Esophagus squamous epithelium (tissue), 5 donors: ENCODE data around the gene ZNF442. TPM values are rescaled to one million over a fixed set of nuclear protein-coding genes. Genes with fewer than 3 reads are reported as not detected.
"Not testable (repeated sequence)": the region's sequence is repeated elsewhere in the genome, so short reads cannot be mapped to it uniquely, and the experiment has no call there.

ENCODE experiments used
- DNase-seq: peaks from one replicate; lab custom pipeline; 2025; lab: John Stamatoyannopoulos, UW
- H3K27ac ChIP-seq, 4 donors: fragments of 200-600 bp; sonication (generic); one replicate each; pipeline ENCODE4 v1.5.1; 2016 to 2019; ENCODE audit warnings: mild to moderate bottlenecking in 1 of 4
- H3K27me3 ChIP-seq, 4 donors: fragments of 200-600 bp; sonication (generic); 1 replicate in 3 of 4; 2 replicates in 1 of 4; pipeline versions ENCODE4 v1.5.1 to v1.6.0; 2017 to 2021; ENCODE audit warnings: antibody characterized with exemption in 1 of 4
- H3K36me3 ChIP-seq, 3 donors: fragments of 200-600 bp; sonication (generic); one replicate each; pipeline ENCODE4 v1.5.1; 2016 to 2019
- H3K4me1 ChIP-seq, 3 donors: fragments of 200-600 bp; sonication (generic); one replicate each; pipeline ENCODE4 v1.5.1; 2017 to 2019
- H3K4me3 ChIP-seq, 4 donors: fragments of 200-600 bp; sonication (generic); 1 replicate in 3 of 4; 2 replicates in 1 of 4; pipeline ENCODE4 v1.5.1; 2016 to 2019; ENCODE audit warnings: mild to moderate bottlenecking in 2 of 4, moderate library complexity in 1 of 4
- H3K9me3 ChIP-seq, 3 donors: fragments of 200-600 bp; sonication (generic); one replicate each; pipeline ENCODE4 v1.5.1; 2016 to 2019
- CTCF ChIP-seq, 6 experiments: fragments of 450-650 bp in 4 of 6; fragments of 200-600 bp in 2 of 6; sonication (generic) in 2 of 6; IDR thresholded peaks; one replicate each; pipeline ENCODE4 v1.5.1; 2016 to 2019; ENCODE audit warnings: antibody characterized with exemption in 6 of 6, mild to moderate bottlenecking in 4 of 6, moderate library complexity in 4 of 6
- POLR2A ChIP-seq, 4 donors: fragments of 450-650 bp; IDR thresholded peaks; one replicate each; pipeline ENCODE4 v1.6.1; 2017; ENCODE audit warnings: antibody characterized with exemption in 4 of 4, mild to moderate bottlenecking in 4 of 4, moderate library complexity in 3 of 4
- whole genome bisulfite sequencing, 2 donors: methylation state at CpG; one replicate each; pipeline ENCODE4 v1.1.5; 2018; 5-methylcytosine and 5-hydroxymethylcytosine counted together
- intact Hi-C: fragments of 100-400 bp; cut with DNase I; formaldehyde crosslinking; loops from one replicate; pipeline ENCODE4 v1.15.0; 2022
- small RNA-seq, 4 donors: library from RNA; depleted of rRNA; stranded (forward); fragments of <200 nt; gene quantifications; one replicate each; pipeline ENCODE3, GENCODE V24; 2016
- total RNA-seq, 4 donors: library from RNA; depleted of rRNA; stranded (reverse); fragments of >200 nt; gene quantifications; one replicate each; pipeline ENCODE4 v1.1.0, GENCODE V29; 2016
- donor health status: DM: yes; HTN: yes; CAD: no.

Gene ZNF442
- total RNA-seq, 4 donors from 2014 or later = 0.45 to 2.5 (median 1.1) TPM

- 95% methylated on average over 13 of the region's 13 CpGs for WGBS, 2 donors
- Histone ChIP-seq H3K4me3 (no peak overlapping the region), H3K4me1 (no peaks in the 10 kb centered on the region), H3K9me3 (peaks cover 0 to 66% (median 37%) of the 10 kb centered on the region in 3 donors), H3K27me3 (no peaks in the 10 kb centered on the region), H3K36me3 (peaks cover 14 to 75% (median 24%) of the 10 kb centered on the region in 3 donors), H3K27ac (no peak overlapping the region)
- intact Hi-C loops = no loop called here
- TF ChIP-seq CTCF (IDR thresholded peaks at IDR 0.05) (no peak), POLR2A (IDR thresholded peaks at IDR 0.05) (no peak)
- no peak for DNase-seq
Measured at GRCh38 chr19:12318782-12319413, 46.6 kb downstream of the ZNF442 start.

GRCh38 chr19:12314553-12314952, 50.9 kb downstream of the ZNF442 start:
- 55 to 58% methylated on average over 7 of the region's 7 CpGs for WGBS, 2 donors
- no peak for DNase-seq
- H3K27ac ChIP-seq = no peak overlapping the region

GRCh38 chr19:12308891-12309290, 56.6 kb downstream of the ZNF442 start:
- DNase-seq, intact Hi-C loops, H3K9me3 ChIP-seq, H3K4me1 ChIP-seq, H3K36me3 ChIP-seq, H3K27ac ChIP-seq, H3K4me3 ChIP-seq, H3K27me3 ChIP-seq: not testable (repeated sequence)
- 92 to 94% methylated on average over 9 to 11 of the region's 12 CpGs for whole genome bisulfite sequencing, 2 donors

More at GRCh38 chr19:12314553-12314952, 50.9 kb downstream of the ZNF442 start:
- TF ChIP-seq CTCF (IDR thresholded peaks at IDR 0.05) (no peak), POLR2A (IDR thresholded peaks at IDR 0.05) (no peak)
- H3K4me1 ChIP-seq = no peaks in the 10 kb centered on the region
- intact Hi-C loops = no loop called here
- no peaks in the 10 kb centered on the region for H3K27me3 ChIP-seq
- H3K9me3 ChIP-seq = peaks cover 0 to 27% (median 23%) of the 10 kb centered on the region in 3 donors
- H3K36me3 ChIP-seq = peaks cover 0 to 32% (median 5%) of the 10 kb centered on the region in 3 donors
- no peak overlapping the region for H3K4me3 ChIP-seq

Small RNA genes within 50 kb of the gene (small RNA-seq; reads per million reads assigned to genes)
- gene RPS29P23 = 0 reads per million in 4 donors

Other genes with a start within 250 kb of the ZNF442 start
- 1 to 10 TPM; 2.6 to 5.2 (median 3.8) TPM for gene ZNF20, start 225.3 kb downstream of the ZNF442 start, total RNA-seq
- gene ZNF625, start 208.9 kb downstream of the ZNF442 start, total RNA-seq = 1 to 10 TPM; 2.0 to 6.7 (median 5.0) TPM
- gene ZNF136, start 202.6 kb downstream of the ZNF442 start, total RNA-seq = 10 to 100 TPM in 1 of 4 donors, 1 to 10 TPM in 3; 1.6 to 10.9 (median 5.0) TPM
- gene ZNF44, start 70.8 kb downstream of the ZNF442 start, total RNA-seq = 10 to 100 TPM in 1 of 4 donors, 1 to 10 TPM in 3; 5.9 to 11.6 (median 6.7) TPM
- 1 to 10 TPM in 2 of 4 donors, under 1 TPM in 2; 0.19 to 5.0 (median 2.7) TPM for gene ZNF563, start 32.0 kb downstream of the ZNF442 start, total RNA-seq
- 1 to 10 TPM; 1.3 to 3.4 (median 2.3) TPM for gene ZNF799, start 35.6 kb upstream of the ZNF442 start, total RNA-seq
- 1 to 10 TPM; 1.7 to 6.4 (median 3.7) TPM for gene ZNF443, start 75.3 kb upstream of the ZNF442 start, total RNA-seq
- 1 to 10 TPM in 2 of 4 donors, under 1 TPM in 2; 0.15 to 2.5 (median 1.6) TPM for gene ZNF709, start 119.1 kb upstream of the ZNF442 start, total RNA-seq
- 1 to 10 TPM; 1.6 to 9.3 (median 4.8) TPM for gene ZNF564, start 185.8 kb upstream of the ZNF442 start, total RNA-seq
- 1 to 10 TPM; 2.5 to 6.7 (median 4.2) TPM for gene ZNF490, start 245.1 kb upstream of the ZNF442 start, total RNA-seq
- 10 to 100 TPM in 3 of 4 donors, 1 to 10 TPM in 1; 8.6 to 19.5 (median 13.0) TPM for gene ZNF791, start 245.2 kb upstream of the ZNF442 start, total RNA-seq